Liver (tissue), 9 donors: ENCODE data around the gene MED12L. TPM values are rescaled to one million over a fixed set of nuclear protein-coding genes. Genes with fewer than 3 reads are reported as not detected.

Experiments
- DNase-seq: peaks from one replicate; pipeline ENCODE4 v3.0.0-alpha.2; 2017; ENCODE audit warnings: low spot score
- H3K27ac ChIP-seq, 2 donors: one replicate each; pipeline ENCODE4 v1.7.0; 2013; ENCODE audit warnings: inconsistent platforms in 2 of 2, low read length in 2 of 2, control low read depth in 1 of 2, low read depth in 1 of 2, mild to moderate bottlenecking in 1 of 2
- H3K27me3 ChIP-seq, 4 donors: one replicate each; pipeline versions ENCODE4 v1.6.1 to v1.7.0; 2013; ENCODE audit warnings: low read length in 3 of 4, inconsistent platforms in 1 of 4, mild to moderate bottlenecking in 1 of 4, moderate library complexity in 1 of 4; ENCODE audit not compliant: control insufficient read depth in 4 of 4, insufficient read depth in 4 of 4
- H3K36me3 ChIP-seq, 4 donors: one replicate each; pipeline versions ENCODE4 v1.6.1 to v1.7.0; 2013; ENCODE audit warnings: low read length in 3 of 4, mild to moderate bottlenecking in 3 of 4, low read depth in 1 of 4, moderate library complexity in 1 of 4; ENCODE audit not compliant: control insufficient read depth in 4 of 4, insufficient read depth in 3 of 4
- H3K4me1 ChIP-seq, 4 donors: one replicate each; pipeline versions ENCODE4 v1.6.1 to v1.7.0; 2013; ENCODE audit warnings: low read length in 3 of 4, mild to moderate bottlenecking in 3 of 4, moderate library complexity in 1 of 4; ENCODE audit not compliant: control insufficient read depth in 4 of 4, insufficient read depth in 4 of 4
- H3K4me3 ChIP-seq, 3 donors: one replicate each; pipeline versions ENCODE4 v1.6.1 to v1.7.0; 2013; ENCODE audit warnings: low read length in 3 of 3, control low read depth in 1 of 3, low read depth in 1 of 3, mild to moderate bottlenecking in 1 of 3
- H3K9ac ChIP-seq, 2 donors: one replicate each; pipeline ENCODE4 v1.7.0; 2013; ENCODE audit warnings: low read length in 2 of 2, mild to moderate bottlenecking in 2 of 2, moderate library complexity in 2 of 2, control low read depth in 1 of 2, low read depth in 1 of 2
- H3K9me3 ChIP-seq, 4 donors: one replicate each; pipeline versions ENCODE4 v1.6.1 to v1.7.0; 2013; ENCODE audit warnings: low read length in 3 of 4; ENCODE audit not compliant: control insufficient read depth in 4 of 4
- ATF3 ChIP-seq: IDR thresholded peaks from 2 replicates; pipeline ENCODE4 v1.6.1; 2016; ENCODE audit warnings: antibody characterized with exemption
- CTCF ChIP-seq: fragments of 150-350 bp; IDR thresholded peaks from 2 replicates; pipeline ENCODE4 v1.5.1; 2017; ENCODE audit warnings: improper control_type of control experiment, low read depth, low read length; ENCODE audit not compliant: missing input control
- EGR1 ChIP-seq, 2 donors: IDR thresholded peaks; 2 replicates each; pipeline ENCODE4 v1.6.1; 2016 to 2018; ENCODE audit warnings: antibody characterized with exemption in 2 of 2, low read depth in 2 of 2
- FOXA1 ChIP-seq: IDR thresholded peaks from 2 replicates; pipeline ENCODE4 v1.6.1; 2016; ENCODE audit warnings: antibody characterized with exemption
- FOXA2 ChIP-seq: IDR thresholded peaks from 2 replicates; pipeline ENCODE4 v1.6.1; 2016; ENCODE audit warnings: antibody characterized with exemption
- GABPA ChIP-seq, 2 donors: IDR thresholded peaks in 1 of 2; conservative IDR thresholded peaks in 1 of 2; 2 replicates each; pipeline ENCODE4 v1.6.1; 2016; ENCODE audit warnings: antibody characterized with exemption in 2 of 2, mild to moderate bottlenecking in 1 of 2, moderate library complexity in 1 of 2
- HNF4A ChIP-seq, 2 donors: conservative IDR thresholded peaks; 2 replicates each; pipeline ENCODE4 v1.6.1; 2016; ENCODE audit warnings: antibody characterized with exemption in 2 of 2, mild to moderate bottlenecking in 2 of 2
- HNF4G ChIP-seq: IDR thresholded peaks from 2 replicates; pipeline ENCODE4 v1.6.1; 2016; ENCODE audit warnings: antibody characterized with exemption
- JUND ChIP-seq, 2 donors: IDR thresholded peaks; 2 replicates each; pipeline ENCODE4 v1.6.1; 2016; ENCODE audit warnings: antibody characterized with exemption in 2 of 2
- MAX ChIP-seq: IDR thresholded peaks from 2 replicates; pipeline ENCODE4 v1.6.1; 2016; ENCODE audit warnings: antibody characterized with exemption
- NR2F2 ChIP-seq: IDR thresholded peaks from 2 replicates; pipeline ENCODE4 v1.6.1; 2016; ENCODE audit warnings: antibody characterized with exemption
- RAD21 ChIP-seq, 2 donors: IDR thresholded peaks; 2 replicates each; pipeline ENCODE4 v1.6.1; 2016; ENCODE audit warnings: antibody characterized with exemption in 2 of 2, mild to moderate bottlenecking in 2 of 2
- REST ChIP-seq: IDR thresholded peaks from 2 replicates; pipeline ENCODE4 v1.6.1; 2016; ENCODE audit warnings: antibody characterized with exemption, mild to moderate bottlenecking
- RXRA ChIP-seq, 2 donors: IDR thresholded peaks; 2 replicates each; pipeline ENCODE4 v1.6.1; 2017 to 2018; ENCODE audit warnings: antibody characterized with exemption in 2 of 2, mild to moderate bottlenecking in 1 of 2
- SP1 ChIP-seq: IDR thresholded peaks from 2 replicates; pipeline ENCODE4 v1.6.1; 2018; ENCODE audit warnings: antibody characterized with exemption, mild to moderate bottlenecking
- TAF1 ChIP-seq: conservative IDR thresholded peaks from 2 replicates; pipeline ENCODE4 v1.6.1; 2016; ENCODE audit warnings: antibody characterized with exemption, mild to moderate bottlenecking
- YY1 ChIP-seq: IDR thresholded peaks from 2 replicates; pipeline ENCODE4 v1.6.1; 2016; ENCODE audit warnings: antibody characterized with exemption, mild to moderate bottlenecking
- ZBTB33 ChIP-seq: IDR thresholded peaks from 2 replicates; pipeline ENCODE4 v1.6.1; 2016; ENCODE audit warnings: antibody characterized with exemption
- WGBS: extraction: QIAGEN DNeasy Blood & Tissue Kit; methylation state at CpG from one replicate; pipeline ENCODE4 v1.1.7; 2013; 5-methylcytosine and 5-hydroxymethylcytosine counted together
- polyA plus RNA-seq, 2 donors: library from polyadenylated mRNA; stranded (reverse) in 1 of 2; unstranded in 1 of 2; fragments of 200-250 nt in 1 of 2; fragments of >200 nt in 1 of 2; fragmentation: Nextera tagmentation in 1 of 2; extraction: Ambion mirVana in 1 of 2; gene quantifications; one replicate each; pipeline versions ENCODE4 v1.2.1 to v1.2.3, GENCODE V29; 2013 to 2015
- total RNA-seq, 2 donors: library from RNA; depleted of rRNA; stranded (reverse); fragments of >200 nt; gene quantifications; one replicate each; pipeline ENCODE4 v1.2.3, GENCODE V29; 2014
- donor health status: healthy.
- donor health status: healthy.
- donor health status: healthy.
- donor health status: healthy.
- donor health status: healthy.

Gene MED12L
- total and polyA plus RNA-seq, 4 donors: 0.02 to 2.1 (median 0.49) TPM

- WGBS: 61% methylated on average over 2 of the region's 2 CpGs
- no peak overlapping the region for H3K9ac ChIP-seq
- TF ChIP-seq HNF4A (conservative IDR thresholded peaks at IDR 0.05): no peak
- no peak for TF ChIP-seq RXRA (IDR thresholded peaks at IDR 0.05)
- no peak for TF ChIP-seq ZBTB33
- TF ChIP-seq CTCF: no peak
- no peak for TF ChIP-seq FOXA2
- TF ChIP-seq NR2F2: no peak
- no peak for TF ChIP-seq HNF4G
- no peak for TF ChIP-seq YY1
- TF ChIP-seq EGR1 (IDR thresholded peaks at IDR 0.05; ENCODE audit: low read depth in 2 of 2): no peak
- TF ChIP-seq REST: no peak
- TF ChIP-seq TAF1: no peak
- no peak for TF ChIP-seq FOXA1
- TF ChIP-seq JUND (IDR thresholded peaks at IDR 0.05): no peak
- no peak for TF ChIP-seq MAX
- TF ChIP-seq ATF3: no peak
- TF ChIP-seq RAD21 (IDR thresholded peaks at IDR 0.05): no peak
- TF ChIP-seq SP1: no peak
- TF ChIP-seq GABPA (IDR thresholded peaks at IDR 0.05 in 1 of 2, conservative IDR thresholded peaks at IDR 0.05 in 1 of 2): no peak
Measured at GRCh38 chr3:151452841-151453240, 367.4 kb downstream of the MED12L start.

More at GRCh38 chr3:151452841-151453240, 367.4 kb downstream of the MED12L start:
- H3K4me3 ChIP-seq: no peak overlapping the region
- no peak for DNase-seq
- no peaks in the 10 kb centered on the region for H3K9me3 ChIP-seq
- H3K4me1 ChIP-seq: no peaks in the 10 kb centered on the region
- H3K36me3 ChIP-seq: no peaks in the 10 kb centered on the region
- H3K27ac ChIP-seq: no peak overlapping the region
- no peaks in the 10 kb centered on the region for H3K27me3 ChIP-seq
